ENCODE measurements around the gene RNF149. TPM values are rescaled to one million over a fixed set of nuclear protein-coding genes. Genes with fewer than 3 reads are reported as not detected.
"Not testable (repeated sequence)": the region's sequence is repeated elsewhere in the genome, so short reads cannot be mapped to it uniquely, and the experiment has no call there.

Gene RNF149
- total RNA-seq, 1 experiment from 2014 or later, result 69.0 TPM

DNA sequence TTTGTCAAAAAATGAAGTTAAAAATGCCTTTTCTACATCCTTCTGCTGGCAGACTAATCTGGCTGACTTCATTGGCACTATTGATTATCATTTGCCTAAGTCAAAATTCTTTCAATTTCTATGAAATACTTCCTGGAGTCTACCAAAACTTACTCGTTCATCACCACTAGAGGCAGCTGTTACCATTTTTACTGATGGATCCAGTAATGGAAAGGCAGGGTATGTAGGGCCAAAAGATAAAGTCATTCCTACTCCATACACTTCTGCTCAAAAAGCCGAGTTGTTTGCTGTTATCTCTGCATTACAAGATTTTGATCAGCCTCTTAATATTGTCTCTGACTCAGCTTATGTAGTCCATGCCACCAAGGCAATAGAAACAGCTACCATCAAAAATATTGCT is 67.8 kb downstream of the RNF149 start:
- peak overlapping the region; percentile 53 for H3K4me3 Mint-ChIP-seq (ENCODE audit: low read depth, unreplicated experiment)
- TF ChIP-seq, protein P1, sequence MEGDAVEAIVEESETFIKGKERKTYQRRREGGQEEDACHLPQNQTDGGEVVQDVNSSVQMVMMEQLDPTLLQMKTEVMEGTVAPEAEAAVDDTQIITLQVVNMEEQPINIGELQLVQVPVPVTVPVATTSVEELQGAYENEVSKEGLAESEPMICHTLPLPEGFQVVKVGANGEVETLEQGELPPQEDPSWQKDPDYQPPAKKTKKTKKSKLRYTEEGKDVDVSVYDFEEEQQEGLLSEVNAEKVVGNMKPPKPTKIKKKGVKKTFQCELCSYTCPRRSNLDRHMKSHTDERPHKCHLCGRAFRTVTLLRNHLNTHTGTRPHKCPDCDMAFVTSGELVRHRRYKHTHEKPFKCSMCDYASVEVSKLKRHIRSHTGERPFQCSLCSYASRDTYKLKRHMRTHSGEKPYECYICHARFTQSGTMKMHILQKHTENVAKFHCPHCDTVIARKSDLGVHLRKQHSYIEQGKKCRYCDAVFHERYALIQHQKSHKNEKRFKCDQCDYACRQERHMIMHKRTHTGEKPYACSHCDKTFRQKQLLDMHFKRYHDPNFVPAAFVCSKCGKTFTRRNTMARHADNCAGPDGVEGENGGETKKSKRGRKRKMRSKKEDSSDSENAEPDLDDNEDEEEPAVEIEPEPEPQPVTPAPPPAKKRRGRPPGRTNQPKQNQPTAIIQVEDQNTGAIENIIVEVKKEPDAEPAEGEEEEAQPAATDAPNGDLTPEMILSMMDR (IDR thresholded peaks at IDR 0.05; ENCODE audit: unreplicated experiment), result peak; percentile 48

DNA sequence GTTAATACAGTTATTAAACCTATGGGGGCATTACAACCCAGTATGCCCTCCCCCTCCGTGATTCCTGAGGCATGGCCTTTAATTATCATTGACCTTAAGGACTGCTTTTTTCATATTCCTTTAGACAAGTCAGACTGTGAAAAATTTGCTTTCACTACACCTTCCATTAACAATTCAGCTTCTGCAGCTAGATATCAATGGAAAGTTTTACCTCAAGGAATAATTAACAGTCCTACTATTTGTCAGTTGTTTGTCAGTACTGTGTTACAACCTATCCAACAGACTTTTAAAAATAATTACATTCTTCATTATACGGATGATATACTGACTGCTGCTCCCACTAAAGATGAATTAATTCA is 68.8 kb downstream of the RNF149 start:
- H3K27ac Mint-ChIP-seq (ENCODE audit: unreplicated experiment), result peak overlapping the region; percentile 96
- peak overlapping the region; percentile 53 for H3K4me3 Mint-ChIP-seq (ENCODE audit: low read depth, unreplicated experiment)

More for the DNA sequence above, 67.8 kb downstream of the RNF149 start:
- CTCF ChIA-PET, result interaction anchor here (0.6 to 2.6 kb wide), 5 partner anchors 9 to 101 kb away, joined by 3 to 15 read pairs (median 4); no protein-coding TSS in a partner anchor
- H3K27ac Mint-ChIP-seq (ENCODE audit: unreplicated experiment), result peak overlapping the region; percentile 96
- H3K36me3 Mint-ChIP-seq (ENCODE audit: insufficient read depth, unreplicated experiment), result peaks cover 26% of the 10 kb centered on the region
- H3K4me1 Mint-ChIP-seq (ENCODE audit: low read depth, unreplicated experiment), result peaks cover 74% of the 10 kb centered on the region
- intact Hi-C loops (cut with micrococcal nuclease; ENCODE audit: unreplicated experiment), result loop anchor here (1.0 kb wide), 1 partner anchor 12 kb away; the partner anchor contains the start of gene CNOT11
- DNase-seq; H3K9me3 Mint-ChIP-seq (ENCODE audit: low read depth, unreplicated experiment); BruUV-seq (replicated peaks); H3K27me3 Mint-ChIP-seq (ENCODE audit: unreplicated experiment): not testable (repeated sequence)

DNA sequence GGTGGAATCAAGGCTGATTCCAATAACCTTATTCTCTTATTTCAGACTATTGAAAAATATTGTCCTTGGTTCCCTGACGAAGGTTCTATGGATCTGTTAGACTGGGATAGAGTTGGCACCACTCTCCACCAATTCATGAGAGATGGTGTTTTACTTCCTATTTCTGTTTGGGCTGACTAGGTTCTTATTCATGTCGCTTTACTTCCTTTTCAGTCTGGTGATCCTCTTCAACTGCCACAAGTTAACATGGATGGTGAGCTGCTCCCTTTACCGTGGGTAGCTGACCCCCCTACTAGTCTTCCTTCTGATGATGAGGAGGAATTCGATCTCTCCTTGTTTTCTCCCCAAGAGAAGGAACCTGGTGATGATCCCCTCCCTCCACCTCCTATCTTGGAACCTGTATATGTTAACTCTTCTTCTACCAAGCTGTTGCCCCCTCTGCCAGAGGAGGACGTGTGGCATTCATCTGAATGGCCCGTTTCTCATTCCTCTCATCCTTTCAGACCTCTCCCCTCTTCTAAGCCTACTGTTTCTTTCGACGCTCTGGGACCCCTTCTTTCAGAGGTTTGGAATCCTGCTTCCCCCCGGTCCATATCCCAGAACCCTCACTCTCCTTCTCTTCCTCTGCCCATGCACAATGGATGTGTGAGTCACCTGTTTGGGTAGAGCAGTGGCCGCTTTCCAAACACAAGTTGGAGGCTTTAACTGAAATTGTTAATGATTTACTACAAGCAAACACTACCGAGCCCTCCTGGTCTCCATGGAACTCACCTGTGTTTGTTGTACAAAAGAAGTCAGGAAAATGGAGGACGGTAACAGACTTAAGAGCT is 69.4 kb downstream of the RNF149 start:
- CTCF ChIA-PET, result interaction anchor here (0.7 to 2.6 kb wide), 4 partner anchors 11 to 589 kb away, joined by 3 to 15 read pairs (median 4); no protein-coding TSS in a partner anchor
- TF ChIP-seq, protein P1 (IDR thresholded peaks at IDR 0.05; ENCODE audit: unreplicated experiment), result no peak
- peak; percentile 77 for DNase-seq
- TSS peak; percentile 38 for BruUV-seq (replicated peaks)
- Mint-ChIP-seq H3K9me3 (ENCODE audit: low read depth, unreplicated experiment) (no peaks in the 10 kb centered on the region), H3K4me1 (ENCODE audit: low read depth, unreplicated experiment) (peaks cover 79% of the 10 kb centered on the region), H3K4me3 (ENCODE audit: low read depth, unreplicated experiment) (peak overlapping the region; percentile 53), H3K36me3 (ENCODE audit: insufficient read depth, unreplicated experiment) (peaks cover 17% of the 10 kb centered on the region), H3K27me3 (ENCODE audit: unreplicated experiment) (no peaks in the 10 kb centered on the region), H3K27ac (ENCODE audit: unreplicated experiment) (peak overlapping the region; percentile 96)
- intact Hi-C loops (cut with micrococcal nuclease; ENCODE audit: unreplicated experiment), result no loop called here

More for the DNA sequence above, 68.8 kb downstream of the RNF149 start:
- H3K9me3 Mint-ChIP-seq (ENCODE audit: low read depth, unreplicated experiment); DNase-seq; BruUV-seq (replicated peaks); H3K27me3 Mint-ChIP-seq (ENCODE audit: unreplicated experiment): not testable (repeated sequence)
- intact Hi-C loops (cut with micrococcal nuclease; ENCODE audit: unreplicated experiment), result loop anchor here (1.0 kb wide), 1 partner anchor 13 kb away; the partner anchor contains the start of gene CNOT11
- H3K4me1 Mint-ChIP-seq (ENCODE audit: low read depth, unreplicated experiment), result peaks cover 79% of the 10 kb centered on the region
- CTCF ChIA-PET, result interaction anchor here (0.5 to 2.6 kb wide), 6 partner anchors 10 to 590 kb away, joined by 3 to 15 read pairs (median 4); no protein-coding TSS in a partner anchor
- peaks cover 23% of the 10 kb centered on the region for H3K36me3 Mint-ChIP-seq (ENCODE audit: insufficient read depth, unreplicated experiment)

DNA sequence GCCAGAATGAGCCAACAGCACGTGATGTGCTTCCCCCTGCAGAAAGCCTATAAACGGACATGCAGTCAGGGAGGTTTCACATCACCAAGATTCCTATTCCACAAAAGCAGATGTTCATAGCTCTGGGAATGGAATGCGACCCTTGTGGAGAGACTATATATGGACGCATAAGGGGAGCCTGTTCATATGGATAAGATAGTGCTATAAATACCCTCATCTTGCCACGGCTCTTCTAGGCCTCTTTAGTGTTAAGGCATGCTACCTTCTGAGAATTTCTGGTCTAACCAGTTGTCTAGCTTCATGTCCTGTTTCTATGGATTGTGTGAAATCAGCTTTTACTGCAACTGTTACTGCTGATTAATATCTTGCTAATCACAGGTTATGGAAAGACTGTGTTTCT is 70.6 kb downstream of the RNF149 start:
- CTCF ChIA-PET; H3K27me3 Mint-ChIP-seq (ENCODE audit: unreplicated experiment); H3K4me3 Mint-ChIP-seq (ENCODE audit: low read depth, unreplicated experiment); BruUV-seq (replicated peaks); DNase-seq; intact Hi-C loops (cut with micrococcal nuclease; ENCODE audit: unreplicated experiment); H3K9me3 Mint-ChIP-seq (ENCODE audit: low read depth, unreplicated experiment): not testable (repeated sequence)
- peaks cover 17% of the 10 kb centered on the region for H3K36me3 Mint-ChIP-seq (ENCODE audit: insufficient read depth, unreplicated experiment)
- H3K27ac Mint-ChIP-seq (ENCODE audit: unreplicated experiment), result peak overlapping the region; percentile 96
- peaks cover 79% of the 10 kb centered on the region for H3K4me1 Mint-ChIP-seq (ENCODE audit: low read depth, unreplicated experiment)

DNA sequence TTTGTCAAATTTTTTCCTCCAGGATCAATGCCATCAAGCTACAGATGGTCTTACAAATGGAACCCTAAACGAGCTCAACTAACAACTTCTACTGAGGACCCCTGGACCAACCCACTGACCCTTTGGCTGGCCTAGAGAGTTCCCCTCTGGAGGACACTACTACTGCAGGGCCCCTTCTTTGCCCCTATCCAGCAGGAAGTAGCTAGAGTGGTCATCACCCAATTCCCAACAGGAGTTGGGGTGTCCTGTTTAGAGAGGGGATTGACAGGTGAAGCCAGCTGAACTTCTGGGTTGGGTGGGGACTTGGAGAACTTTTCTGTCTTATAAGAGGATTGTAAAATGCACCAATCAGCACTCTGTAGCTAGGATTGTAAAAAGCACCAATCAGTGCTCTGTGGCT is 72.5 kb downstream of the RNF149 start:
- Mint-ChIP-seq H3K36me3 (ENCODE audit: insufficient read depth, unreplicated experiment) (peaks cover 14% of the 10 kb centered on the region), H3K4me1 (ENCODE audit: low read depth, unreplicated experiment) (peaks cover 79% of the 10 kb centered on the region), H3K27ac (ENCODE audit: unreplicated experiment) (peak overlapping the region; percentile 94)
- DNase-seq; BruUV-seq (replicated peaks); H3K27me3 Mint-ChIP-seq (ENCODE audit: unreplicated experiment); intact Hi-C loops (cut with micrococcal nuclease; ENCODE audit: unreplicated experiment); H3K4me3 Mint-ChIP-seq (ENCODE audit: low read depth, unreplicated experiment); CTCF ChIA-PET; H3K9me3 Mint-ChIP-seq (ENCODE audit: low read depth, unreplicated experiment): not testable (repeated sequence)

Data from Calu3 (cell line).